Mesothelial cell of epicardium (in vitro differentiated cells): ENCODE data around the gene PRM3. TPM values are rescaled to one million over a fixed set of nuclear protein-coding genes. Genes with fewer than 3 reads are reported as not detected.
"Not testable (repeated sequence)": the region's sequence is repeated elsewhere in the genome, so short reads cannot be mapped to it uniquely, and the experiment has no call there.

ENCODE experiments used
- DNase-seq, 2 experiments: peaks; one replicate each; pipeline ENCODE4 v3.0.0; 2021; ENCODE audit warnings: low spot score in 2 of 2; ENCODE audit not compliant: unreplicated experiment in 2 of 2
- H3K27ac Mint-ChIP-seq: 2 replicates; pipeline ENCODE4 v1.8.0; 2021; ENCODE audit warnings: mixed read lengths
- H3K27me3 Mint-ChIP-seq: 2 replicates; pipeline ENCODE4 v1.8.0; 2021; ENCODE audit warnings: low read depth, mixed read lengths
- H3K36me3 Mint-ChIP-seq: 2 replicates; pipeline ENCODE4 v1.8.0; 2021; ENCODE audit warnings: mixed read lengths
- H3K4me1 Mint-ChIP-seq: 2 replicates; pipeline ENCODE4 v1.8.0; 2021; ENCODE audit warnings: mixed read lengths
- H3K4me3 Mint-ChIP-seq: 2 replicates; pipeline ENCODE4 v1.8.0; 2021; ENCODE audit warnings: mild to moderate bottlenecking, moderate library complexity, mixed read lengths
- H3K9me3 Mint-ChIP-seq: 2 replicates; pipeline ENCODE4 v1.8.0; 2021; ENCODE audit warnings: mixed read lengths
- CTCF ChIP-seq: fragments of 200-600 bp; sonication (generic); IDR thresholded peaks from one replicate; pipeline ENCODE4 v1.5.0; 2021; ENCODE audit warnings: antibody characterized with exemption; ENCODE audit not compliant: unreplicated experiment
- total RNA-seq: library from RNA; stranded (reverse); gene quantifications from 3 replicates; pipeline ENCODE4 v1.2.1, GENCODE V29; 2021

The PRM3 gene
- total RNA-seq, 1 donor from 2014 or later, result not detected

GRCh38 chr16:11301645-11302501 lies 28.4 kb upstream of the PRM3 start:
- Mint-ChIP-seq H3K4me1 (peaks cover 37% of the 10 kb centered on the region), H3K36me3 (no peaks in the 10 kb centered on the region), H3K4me3 (no peak overlapping the region), H3K9me3 (no peaks in the 10 kb centered on the region), H3K27me3 (no peaks in the 10 kb centered on the region), H3K27ac (peak overlapping the region; percentile 68)
- TF ChIP-seq CTCF, result no peak
- DNase-seq, result no peak

GRCh38 chr16:11300560-11300892 lies 27.1 kb upstream of the PRM3 start:
- H3K27me3 Mint-ChIP-seq, result no peaks in the 10 kb centered on the region
- H3K9me3 Mint-ChIP-seq, result no peaks in the 10 kb centered on the region
- no peak overlapping the region for H3K27ac Mint-ChIP-seq
- peaks cover 44% of the 10 kb centered on the region for H3K4me1 Mint-ChIP-seq
- no peak for DNase-seq
- H3K4me3 Mint-ChIP-seq, result no peak overlapping the region
- no peaks in the 10 kb centered on the region for H3K36me3 Mint-ChIP-seq
- TF ChIP-seq CTCF, result no peak

- Mint-ChIP-seq H3K4me1 (peaks cover 44% of the 10 kb centered on the region), H3K27me3 (no peaks in the 10 kb centered on the region), H3K27ac (no peak overlapping the region), H3K4me3 (no peak overlapping the region), H3K9me3 (no peaks in the 10 kb centered on the region), H3K36me3 (no peaks in the 10 kb centered on the region)
- DNase-seq, result no peak
- no peak for TF ChIP-seq CTCF
Observed at GRCh38 chr16:11299865-11300559, 26.6 kb upstream of the PRM3 start.

- not testable (repeated sequence) for DNase-seq, H3K9me3 Mint-ChIP-seq, H3K4me3 Mint-ChIP-seq, H3K36me3 Mint-ChIP-seq, H3K27me3 Mint-ChIP-seq
- Mint-ChIP-seq H3K27ac (peak overlapping the region; percentile 47), H3K4me1 (peaks cover 41% of the 10 kb centered on the region)
Observed at GRCh38 chr16:11298950-11299547, 25.6 kb upstream of the PRM3 start.

- H3K4me3 Mint-ChIP-seq, result no peak overlapping the region
- no peaks in the 10 kb centered on the region for H3K9me3 Mint-ChIP-seq
- H3K27me3 Mint-ChIP-seq, result no peaks in the 10 kb centered on the region
- no peak for TF ChIP-seq CTCF
- no peaks in the 10 kb centered on the region for H3K36me3 Mint-ChIP-seq
- DNase-seq, result no peak
- peaks cover 33% of the 10 kb centered on the region for H3K4me1 Mint-ChIP-seq
- no peak overlapping the region for H3K27ac Mint-ChIP-seq
Observed at GRCh38 chr16:11298143-11298900, 24.9 kb upstream of the PRM3 start.
